ENCODE results near the gene TMEM62.

TMEM62 gene

GRCh38 chr15:43144512-43144911, 11.1 kb downstream of the TMEM62 start:
- Histone ChIP-seq H3K9me3 (ENCODE audit: control insufficient read depth, insufficient read depth, low read length) (no peaks in the 10 kb centered on the region), H3K4me2 (ENCODE audit: low read length) (peak overlapping the region; percentile 45), H3K27me3 (ENCODE audit: control insufficient read depth, low read length) (no peaks in the 10 kb centered on the region), H3K4me1 (ENCODE audit: control insufficient read depth, low read length) (peaks cover 23% of the 10 kb centered on the region), H4K20me1 (ENCODE audit: control insufficient read depth, insufficient read depth, low read depth, low read length) (no peaks in the 10 kb centered on the region), H3K9me2 (replicated peaks; ENCODE audit: control insufficient read depth, low read length) (no peaks in the 10 kb centered on the region), H3K4me3 (ENCODE audit: low read length) (peak overlapping the region; percentile 27; the same call in 1 of the 2 replicates), H3K36me3 (ENCODE audit: control insufficient read depth, low read length) (peaks cover 81% of the 10 kb centered on the region), H3K79me2 (ENCODE audit: control insufficient read depth, low read length) (peaks cover 10% of the 10 kb centered on the region), H3K27ac (ENCODE audit: low read depth, low read length) (peak overlapping the region; percentile 33), H3F3A (ENCODE audit: control insufficient read depth, insufficient read depth) (no peaks in the 10 kb centered on the region)
- TF ChIP-seq, protein P1, sequence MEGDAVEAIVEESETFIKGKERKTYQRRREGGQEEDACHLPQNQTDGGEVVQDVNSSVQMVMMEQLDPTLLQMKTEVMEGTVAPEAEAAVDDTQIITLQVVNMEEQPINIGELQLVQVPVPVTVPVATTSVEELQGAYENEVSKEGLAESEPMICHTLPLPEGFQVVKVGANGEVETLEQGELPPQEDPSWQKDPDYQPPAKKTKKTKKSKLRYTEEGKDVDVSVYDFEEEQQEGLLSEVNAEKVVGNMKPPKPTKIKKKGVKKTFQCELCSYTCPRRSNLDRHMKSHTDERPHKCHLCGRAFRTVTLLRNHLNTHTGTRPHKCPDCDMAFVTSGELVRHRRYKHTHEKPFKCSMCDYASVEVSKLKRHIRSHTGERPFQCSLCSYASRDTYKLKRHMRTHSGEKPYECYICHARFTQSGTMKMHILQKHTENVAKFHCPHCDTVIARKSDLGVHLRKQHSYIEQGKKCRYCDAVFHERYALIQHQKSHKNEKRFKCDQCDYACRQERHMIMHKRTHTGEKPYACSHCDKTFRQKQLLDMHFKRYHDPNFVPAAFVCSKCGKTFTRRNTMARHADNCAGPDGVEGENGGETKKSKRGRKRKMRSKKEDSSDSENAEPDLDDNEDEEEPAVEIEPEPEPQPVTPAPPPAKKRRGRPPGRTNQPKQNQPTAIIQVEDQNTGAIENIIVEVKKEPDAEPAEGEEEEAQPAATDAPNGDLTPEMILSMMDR (IDR thresholded peaks at IDR 0.05; ENCODE audit: low read depth, low read length, poor library complexity, severe bottlenecking): no peak
- TF ChIP-seq EZH2phosphoT487 (IDR thresholded peaks at IDR 0.05; ENCODE audit: borderline replicate concordance, low read length): no peak

- Histone ChIP-seq H3K9me3 (ENCODE audit: control insufficient read depth, insufficient read depth, low read length) (no peaks in the 10 kb centered on the region), H3K4me1 (ENCODE audit: control insufficient read depth, low read length) (peaks cover 23% of the 10 kb centered on the region), H3K4me2 (ENCODE audit: low read length) (no peak overlapping the region), H3K79me2 (ENCODE audit: control insufficient read depth, low read length) (peaks cover 10% of the 10 kb centered on the region), H3K36me3 (ENCODE audit: control insufficient read depth, low read length) (peaks cover 77% of the 10 kb centered on the region), H3K4me3 (ENCODE audit: low read length) (no peak overlapping the region), H3F3A (ENCODE audit: control insufficient read depth, insufficient read depth) (no peaks in the 10 kb centered on the region), H4K20me1 (ENCODE audit: control insufficient read depth, insufficient read depth, low read depth, low read length) (no peaks in the 10 kb centered on the region), H3K27me3 (ENCODE audit: control insufficient read depth, low read length) (no peaks in the 10 kb centered on the region), H3K9me2 (replicated peaks; ENCODE audit: control insufficient read depth, low read length) (no peaks in the 10 kb centered on the region), H3K27ac (ENCODE audit: low read depth, low read length) (no peak overlapping the region)
- TF ChIP-seq EZH2phosphoT487 (IDR thresholded peaks at IDR 0.05; ENCODE audit: borderline replicate concordance, low read length): no peak
- TF ChIP-seq, protein P1 (IDR thresholded peaks at IDR 0.05; ENCODE audit: low read depth, low read length, poor library complexity, severe bottlenecking): no peak
These were observed 12.8 kb downstream of the TMEM62 start for GRCh38 chr15:43146184-43146583.

- H3K4me2 ChIP-seq (ENCODE audit: low read length): no peak overlapping the region
- H3K9me3 ChIP-seq (ENCODE audit: control insufficient read depth, insufficient read depth, low read length): no peaks in the 10 kb centered on the region
- H3K9me2 ChIP-seq (replicated peaks; ENCODE audit: control insufficient read depth, low read length): no peaks in the 10 kb centered on the region
- H3K36me3 ChIP-seq (ENCODE audit: control insufficient read depth, low read length): peaks cover 94% of the 10 kb centered on the region
- H3K4me3 ChIP-seq (ENCODE audit: low read length): no peak overlapping the region
- no peaks in the 10 kb centered on the region for H3F3A ChIP-seq (ENCODE audit: control insufficient read depth, insufficient read depth)
- no peaks in the 10 kb centered on the region for H3K4me1 ChIP-seq (ENCODE audit: control insufficient read depth, low read length)
- no peak overlapping the region for H3K27ac ChIP-seq (ENCODE audit: low read depth, low read length)
- TF ChIP-seq EZH2phosphoT487 (IDR thresholded peaks at IDR 0.05; ENCODE audit: borderline replicate concordance, low read length): no peak
- TF ChIP-seq, protein P1 (IDR thresholded peaks at IDR 0.05; ENCODE audit: low read depth, low read length, poor library complexity, severe bottlenecking): no peak
- no peaks in the 10 kb centered on the region for H4K20me1 ChIP-seq (ENCODE audit: control insufficient read depth, insufficient read depth, low read depth, low read length)
- no peaks in the 10 kb centered on the region for H3K79me2 ChIP-seq (ENCODE audit: control insufficient read depth, low read length)
- H3K27me3 ChIP-seq (ENCODE audit: control insufficient read depth, low read length): no peaks in the 10 kb centered on the region
These were observed 17.0 kb downstream of the TMEM62 start for GRCh38 chr15:43150191-43150929.
